Measurements from ENCODE around the gene NUDT8.
"Not testable (repeated sequence)": the region's sequence is repeated elsewhere in the genome, so short reads cannot be mapped to it uniquely, and the experiment has no call there.

The NUDT8 gene

GRCh38 chr11:67644042-67644441, 14.3 kb upstream of the NUDT8 start:
- Histone ChIP-seq H3K4me1 (ENCODE audit: control insufficient read depth, insufficient read depth, low read length) (no peaks in the 10 kb centered on the region), H3K36me3 (ENCODE audit: control insufficient read depth, insufficient read depth, low read length) (no peaks in the 10 kb centered on the region), H3K9ac (ENCODE audit: low read length) (no peak overlapping the region), H3K4me3 (ENCODE audit: low read length) (no peak overlapping the region), H3K27ac (ENCODE audit: low read depth, low read length) (no peak overlapping the region), H3K27me3 (ENCODE audit: control insufficient read depth, insufficient read depth, low read length) (no peaks in the 10 kb centered on the region)

GRCh38 chr11:67642173-67643120, 12.7 kb upstream of the NUDT8 start:
- no peaks in the 10 kb centered on the region for H3K4me1 ChIP-seq (ENCODE audit: control insufficient read depth, insufficient read depth, low read length)
- H3K9ac ChIP-seq (ENCODE audit: low read length): no peak overlapping the region
- no peaks in the 10 kb centered on the region for H3K27me3 ChIP-seq (ENCODE audit: control insufficient read depth, insufficient read depth, low read length)
- no peak overlapping the region for H3K4me3 ChIP-seq (ENCODE audit: low read length)
- H3K36me3 ChIP-seq (ENCODE audit: control insufficient read depth, insufficient read depth, low read length): no peaks in the 10 kb centered on the region
- no peak overlapping the region for H3K27ac ChIP-seq (ENCODE audit: low read depth, low read length)

GRCh38 chr11:67641338-67642172, 11.8 kb upstream of the NUDT8 start:
- no peaks in the 10 kb centered on the region for H3K27me3 ChIP-seq (ENCODE audit: control insufficient read depth, insufficient read depth, low read length)
- no peak overlapping the region for H3K9ac ChIP-seq (ENCODE audit: low read length)
- no peak overlapping the region for H3K4me3 ChIP-seq (ENCODE audit: low read length)
- no peaks in the 10 kb centered on the region for H3K36me3 ChIP-seq (ENCODE audit: control insufficient read depth, insufficient read depth, low read length)
- no peaks in the 10 kb centered on the region for H3K4me1 ChIP-seq (ENCODE audit: control insufficient read depth, insufficient read depth, low read length)
- no peak overlapping the region for H3K27ac ChIP-seq (ENCODE audit: low read depth, low read length)

GRCh38 chr11:67640758-67641337, 11.1 kb upstream of the NUDT8 start:
- H3K9ac ChIP-seq (ENCODE audit: low read length): no peak overlapping the region
- H3K4me3 ChIP-seq (ENCODE audit: low read length): no peak overlapping the region
- no peaks in the 10 kb centered on the region for H3K36me3 ChIP-seq (ENCODE audit: control insufficient read depth, insufficient read depth, low read length)
- H3K27me3 ChIP-seq (ENCODE audit: control insufficient read depth, insufficient read depth, low read length): no peaks in the 10 kb centered on the region
- H3K4me1 ChIP-seq (ENCODE audit: control insufficient read depth, insufficient read depth, low read length): no peaks in the 10 kb centered on the region
- H3K27ac ChIP-seq (ENCODE audit: low read depth, low read length): no peak overlapping the region

- H3K36me3 ChIP-seq (ENCODE audit: control insufficient read depth, insufficient read depth, low read length): no peaks in the 10 kb centered on the region
- H3K9ac ChIP-seq (ENCODE audit: low read length): no peak overlapping the region
- H3K4me1 ChIP-seq (ENCODE audit: control insufficient read depth, insufficient read depth, low read length): no peaks in the 10 kb centered on the region
- H3K27ac ChIP-seq (ENCODE audit: low read depth, low read length): no peak overlapping the region
- no peak overlapping the region for H3K4me3 ChIP-seq (ENCODE audit: low read length)
- no peaks in the 10 kb centered on the region for H3K27me3 ChIP-seq (ENCODE audit: control insufficient read depth, insufficient read depth, low read length)
These were observed 10.5 kb upstream of the NUDT8 start for GRCh38 chr11:67640021-67640757.

- Histone ChIP-seq H3K27ac (ENCODE audit: low read depth, low read length) (no peak within 1 kb of the TSS), H3K36me3 (ENCODE audit: control insufficient read depth, insufficient read depth, low read length) (no peaks in the 10 kb centered on the region), H3K4me1 (ENCODE audit: control insufficient read depth, insufficient read depth, low read length) (no peaks in the 10 kb centered on the region), H3K4me3 (ENCODE audit: low read length) (no peak within 1 kb of the TSS), H3K9ac (ENCODE audit: low read length) (no peak within 1 kb of the TSS), H3K27me3 (ENCODE audit: control insufficient read depth, insufficient read depth, low read length) (no peaks in the 10 kb centered on the region)
These were observed 9.7 kb upstream of the NUDT8 start, which contains the start of gene TBX10 for GRCh38 chr11:67639438-67639859. Gene TBX10, minus strand, starts transcription at chr11:67639763. Its CDS starts 291 bp downstream, at chr11:67639472.

GRCh38 chr11:67638535-67639437, 9.0 kb upstream of the NUDT8 start:
- no peak overlapping the region for H3K9ac ChIP-seq (ENCODE audit: low read length)
- no peak overlapping the region for H3K27ac ChIP-seq (ENCODE audit: low read depth, low read length)
- no peaks in the 10 kb centered on the region for H3K4me1 ChIP-seq (ENCODE audit: control insufficient read depth, insufficient read depth, low read length)
- H3K27me3 ChIP-seq (ENCODE audit: control insufficient read depth, insufficient read depth, low read length): no peaks in the 10 kb centered on the region
- H3K36me3 ChIP-seq (ENCODE audit: control insufficient read depth, insufficient read depth, low read length): no peaks in the 10 kb centered on the region
- no peak overlapping the region for H3K4me3 ChIP-seq (ENCODE audit: low read length)

- not testable (repeated sequence) for H3K27ac ChIP-seq (ENCODE audit: low read depth, low read length); H3K36me3 ChIP-seq (ENCODE audit: control insufficient read depth, insufficient read depth, low read length); H3K4me3 ChIP-seq (ENCODE audit: low read length); H3K4me1 ChIP-seq (ENCODE audit: control insufficient read depth, insufficient read depth, low read length); H3K27me3 ChIP-seq (ENCODE audit: control insufficient read depth, insufficient read depth, low read length); H3K9ac ChIP-seq (ENCODE audit: low read length)
These were observed 7.7 kb upstream of the NUDT8 start for GRCh38 chr11:67637441-67637840.

GRCh38 chr11:67636962-67637361, 7.2 kb upstream of the NUDT8 start:
- Histone ChIP-seq H3K36me3 (ENCODE audit: control insufficient read depth, insufficient read depth, low read length) (no peaks in the 10 kb centered on the region), H3K9ac (ENCODE audit: low read length) (no peak overlapping the region), H3K4me3 (ENCODE audit: low read length) (no peak overlapping the region), H3K27ac (ENCODE audit: low read depth, low read length) (no peak overlapping the region), H3K27me3 (ENCODE audit: control insufficient read depth, insufficient read depth, low read length) (no peaks in the 10 kb centered on the region), H3K4me1 (ENCODE audit: control insufficient read depth, insufficient read depth, low read length) (no peaks in the 10 kb centered on the region)

- Histone ChIP-seq H3K4me3 (ENCODE audit: low read length) (no peak overlapping the region), H3K27ac (ENCODE audit: low read depth, low read length) (no peak overlapping the region), H3K4me1 (ENCODE audit: control insufficient read depth, insufficient read depth, low read length) (peaks cover 6% of the 10 kb centered on the region), H3K9ac (ENCODE audit: low read length) (no peak overlapping the region), H3K36me3 (ENCODE audit: control insufficient read depth, insufficient read depth, low read length) (no peaks in the 10 kb centered on the region), H3K27me3 (ENCODE audit: control insufficient read depth, insufficient read depth, low read length) (no peaks in the 10 kb centered on the region)
These were observed 5.4 kb upstream of the NUDT8 start for GRCh38 chr11:67635231-67635521.

All from rectal smooth muscle tissue (tissue), 1 donor.